Measurements from ENCODE around the gene MYO16.
A peak's percentile ranks its signal among the peaks of the same experiment; 100 is the strongest.

The MYO16 gene

DNA sequence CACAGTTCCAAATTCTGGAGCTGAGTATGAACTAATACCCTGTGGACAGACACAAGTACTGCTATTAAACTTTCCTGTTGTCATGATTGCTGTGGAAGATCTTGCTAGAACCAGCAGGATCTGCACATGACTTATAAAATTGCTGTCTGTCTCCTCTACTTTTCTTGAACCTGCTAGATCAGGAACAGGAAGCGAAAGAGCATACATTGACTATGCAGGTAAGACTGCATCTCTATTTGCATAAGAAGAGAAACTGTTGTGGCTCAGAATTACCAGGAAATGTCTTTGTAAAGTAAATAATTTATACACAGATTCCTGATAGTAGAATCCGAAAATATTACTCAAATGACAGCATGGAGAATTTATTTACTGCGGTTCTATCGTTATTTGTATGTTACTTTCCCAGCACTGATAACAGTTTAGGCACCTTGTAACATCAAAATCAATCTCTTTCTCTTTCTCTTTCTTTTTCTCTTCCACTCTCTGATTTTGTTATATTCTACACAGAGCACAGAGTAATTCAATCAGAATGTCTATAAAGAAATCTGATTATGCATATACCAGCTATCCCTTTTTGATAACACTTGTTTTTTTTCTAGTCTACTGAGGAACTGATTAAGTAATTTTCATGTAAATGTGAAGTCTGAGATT lies 226.5 kb downstream of the MYO16 start:
- no peak overlapping the region for H3K4me3 ChIP-seq (replicated peaks; ENCODE audit: low read depth, low read length)
- TF ChIP-seq, protein P1, sequence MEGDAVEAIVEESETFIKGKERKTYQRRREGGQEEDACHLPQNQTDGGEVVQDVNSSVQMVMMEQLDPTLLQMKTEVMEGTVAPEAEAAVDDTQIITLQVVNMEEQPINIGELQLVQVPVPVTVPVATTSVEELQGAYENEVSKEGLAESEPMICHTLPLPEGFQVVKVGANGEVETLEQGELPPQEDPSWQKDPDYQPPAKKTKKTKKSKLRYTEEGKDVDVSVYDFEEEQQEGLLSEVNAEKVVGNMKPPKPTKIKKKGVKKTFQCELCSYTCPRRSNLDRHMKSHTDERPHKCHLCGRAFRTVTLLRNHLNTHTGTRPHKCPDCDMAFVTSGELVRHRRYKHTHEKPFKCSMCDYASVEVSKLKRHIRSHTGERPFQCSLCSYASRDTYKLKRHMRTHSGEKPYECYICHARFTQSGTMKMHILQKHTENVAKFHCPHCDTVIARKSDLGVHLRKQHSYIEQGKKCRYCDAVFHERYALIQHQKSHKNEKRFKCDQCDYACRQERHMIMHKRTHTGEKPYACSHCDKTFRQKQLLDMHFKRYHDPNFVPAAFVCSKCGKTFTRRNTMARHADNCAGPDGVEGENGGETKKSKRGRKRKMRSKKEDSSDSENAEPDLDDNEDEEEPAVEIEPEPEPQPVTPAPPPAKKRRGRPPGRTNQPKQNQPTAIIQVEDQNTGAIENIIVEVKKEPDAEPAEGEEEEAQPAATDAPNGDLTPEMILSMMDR (IDR thresholded peaks at IDR 0.05; ENCODE audit: low read length, missing control alignments) = no peak
- DNase-seq (ENCODE audit: low read depth) = no peak

DNA sequence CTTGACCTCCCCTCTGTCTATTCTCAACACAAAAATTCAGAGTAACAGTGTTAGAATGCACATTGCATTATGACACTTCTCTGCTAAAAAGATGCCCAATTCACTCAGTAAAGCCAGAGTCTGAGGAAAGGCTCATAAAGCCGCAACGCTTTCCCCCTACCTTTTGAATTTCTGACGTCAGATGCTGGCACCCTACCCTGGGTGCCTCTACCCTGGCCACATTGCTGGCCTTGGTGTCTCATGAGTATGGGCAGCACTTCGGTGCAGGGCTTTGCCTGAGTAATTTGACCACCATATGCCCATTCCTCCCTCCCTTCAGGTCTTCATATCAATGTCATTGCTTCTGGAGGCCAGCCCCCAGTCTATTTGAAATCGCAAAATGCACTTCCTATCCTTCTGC lies 229.3 kb downstream of the MYO16 start:
- DNase-seq (ENCODE audit: low read depth) = no peak
- TF ChIP-seq, protein P1 (IDR thresholded peaks at IDR 0.05; ENCODE audit: low read length, missing control alignments) = no peak
- H3K4me3 ChIP-seq (replicated peaks; ENCODE audit: low read depth, low read length) = no peak overlapping the region

DNA sequence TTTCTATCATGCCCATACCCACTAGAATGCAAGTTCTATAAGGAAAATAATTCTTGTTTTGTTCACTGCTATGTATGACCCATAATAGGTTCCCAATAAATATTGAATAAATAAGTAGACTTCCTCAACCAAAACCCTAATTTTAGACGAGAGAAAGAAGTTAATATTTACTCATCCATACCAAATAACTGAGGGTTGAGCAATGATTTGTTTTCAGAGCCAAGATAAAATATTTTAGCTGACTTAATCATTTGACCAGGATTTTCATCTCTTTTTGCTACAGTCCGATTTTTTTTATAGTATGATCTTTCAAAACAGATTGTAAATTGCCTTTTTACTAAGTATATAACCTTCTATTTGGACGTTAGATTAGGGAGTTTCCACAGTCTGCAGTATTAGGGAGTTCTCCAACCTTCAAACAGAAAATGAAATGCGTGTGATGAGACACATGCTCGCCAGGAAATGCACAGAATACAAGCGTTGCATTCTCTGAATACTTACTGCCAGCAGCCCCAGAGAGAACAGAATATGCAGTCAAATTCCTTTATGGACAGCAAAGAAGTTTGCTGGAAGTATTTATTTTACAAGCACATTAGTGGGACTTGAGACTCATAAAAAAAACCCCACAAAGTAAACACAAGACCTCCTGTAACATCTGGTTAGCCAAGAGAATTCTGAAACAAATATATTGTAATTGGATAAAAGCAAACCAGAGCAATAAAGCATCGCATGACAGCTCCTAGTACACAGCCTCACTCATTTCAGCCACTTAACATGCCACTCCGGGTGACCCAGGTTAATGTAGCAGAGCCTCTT lies 230.0 kb downstream of the MYO16 start:
- peak; percentile 67 for DNase-seq (ENCODE audit: low read depth)
- peak overlapping the region; percentile 18 for H3K4me3 ChIP-seq (replicated peaks; ENCODE audit: low read depth, low read length)
- TF ChIP-seq, protein P1 (IDR thresholded peaks at IDR 0.05; ENCODE audit: low read length, missing control alignments) = no peak

DNA sequence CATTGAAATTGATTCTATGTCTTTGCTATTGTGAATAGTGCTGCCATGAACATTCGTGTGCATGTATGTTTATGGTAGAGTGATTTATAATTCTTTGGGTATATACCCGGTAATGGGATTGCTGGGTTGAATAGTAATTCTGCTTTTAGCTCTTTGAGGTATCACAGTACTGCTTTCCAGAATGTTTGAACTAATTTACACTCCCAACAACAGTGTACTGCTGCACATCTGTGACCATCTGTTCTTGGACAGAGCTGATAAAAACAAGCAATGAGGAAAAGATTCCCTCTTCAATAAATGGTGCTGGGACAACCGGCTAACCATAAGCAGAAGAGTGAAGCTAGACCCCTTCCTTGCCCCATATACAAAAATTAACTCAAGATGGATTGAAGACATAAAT lies 231.0 kb downstream of the MYO16 start:
- no peak overlapping the region for H3K4me3 ChIP-seq (replicated peaks; ENCODE audit: low read depth, low read length)
- TF ChIP-seq, protein P1 (IDR thresholded peaks at IDR 0.05; ENCODE audit: low read length, missing control alignments) = no peak
- no peak for DNase-seq (ENCODE audit: low read depth)

DNA sequence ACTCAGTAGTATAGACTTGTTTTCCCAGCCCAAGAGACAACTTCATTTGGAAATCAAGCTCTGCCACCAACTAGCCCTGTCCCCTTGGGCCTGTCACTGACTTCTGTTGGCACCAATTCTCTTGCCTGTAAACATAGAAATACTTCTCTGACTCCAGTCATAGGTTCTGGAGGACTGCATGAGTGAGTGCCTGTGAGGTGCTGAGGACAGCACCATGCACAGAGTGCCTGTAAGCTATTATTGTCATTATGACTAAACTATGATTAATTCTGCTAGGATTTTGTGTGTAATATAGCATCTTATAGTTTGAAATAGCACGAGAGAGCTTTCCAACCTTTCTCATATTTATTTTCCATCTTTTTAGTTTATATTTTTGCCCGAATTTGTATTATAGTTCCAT lies 247.9 kb downstream of the MYO16 start:
- TF ChIP-seq, protein P1 (IDR thresholded peaks at IDR 0.05; ENCODE audit: low read length, missing control alignments) = no peak
- DNase-seq (ENCODE audit: low read depth) = no peak
- H3K4me3 ChIP-seq (replicated peaks; ENCODE audit: low read depth, low read length) = no peak overlapping the region

DNA sequence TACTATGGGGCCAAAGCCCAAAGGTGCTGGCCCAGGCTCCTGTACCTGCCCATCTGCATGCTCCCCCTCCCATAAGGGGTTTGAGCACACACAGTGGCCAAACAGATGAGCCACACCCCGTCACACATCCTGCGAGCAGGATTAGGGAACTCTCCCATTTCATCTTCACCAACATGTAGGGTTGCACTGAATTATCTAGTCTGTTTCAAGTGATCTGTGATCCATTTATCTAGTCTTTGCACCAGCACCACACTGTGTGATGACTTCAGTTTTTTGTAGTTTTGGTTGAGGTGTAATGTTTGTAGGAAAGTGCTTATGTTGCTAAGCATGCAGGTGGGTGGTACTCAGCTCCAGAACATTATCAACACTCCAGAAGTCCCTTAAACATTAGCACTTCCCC lies 249.3 kb downstream of the MYO16 start:
- TF ChIP-seq, protein P1 (IDR thresholded peaks at IDR 0.05; ENCODE audit: low read length, missing control alignments) = no peak
- DNase-seq (ENCODE audit: low read depth) = no peak
- H3K4me3 ChIP-seq (replicated peaks; ENCODE audit: low read depth, low read length) = no peak overlapping the region

All from fibroblast of pulmonary artery (primary cell).